HuH-7 (cell line): ENCODE results near the gene NUP188.

Experiments
- DNase-seq: peaks from one replicate; pipeline ENCODE4 v3.0.0; 2011; ENCODE audit warnings: low spot score

Gene NUP188

DNA sequence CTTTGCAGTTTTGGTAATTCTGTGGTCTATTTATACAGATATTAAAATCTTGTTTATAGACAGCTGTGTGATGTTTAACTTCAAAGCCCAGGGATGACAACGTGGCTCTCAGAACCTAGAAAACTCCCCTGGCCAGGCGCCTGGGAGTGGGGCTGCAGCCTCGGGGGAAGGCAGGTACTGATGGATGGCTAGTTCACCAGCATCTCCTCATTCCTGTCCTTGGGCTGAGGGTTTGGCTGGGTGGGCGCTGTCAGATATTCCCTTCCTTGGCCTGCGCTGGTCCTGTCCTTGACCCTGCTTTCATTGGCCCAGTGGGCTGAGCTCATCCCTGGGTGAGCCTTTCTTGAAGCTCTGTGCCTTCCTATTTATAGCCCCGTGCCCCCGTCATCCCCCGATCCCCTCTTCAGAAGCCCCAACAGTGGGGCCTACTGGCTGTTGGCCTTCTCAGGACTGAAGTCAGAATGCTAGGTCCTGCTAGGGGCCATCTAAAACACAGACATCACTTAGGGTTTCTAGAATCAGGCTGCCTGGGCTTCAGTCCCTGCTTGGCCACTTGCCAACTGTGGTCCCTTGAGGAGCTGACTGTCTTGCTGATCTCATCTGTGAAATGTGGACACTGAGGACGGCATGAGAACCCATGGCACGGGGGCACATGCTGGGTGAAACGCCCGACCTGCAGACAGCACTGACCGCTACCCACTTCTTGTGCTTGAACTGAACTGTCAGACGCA, 59.7 kb downstream of the NUP188 start:
- no peak for DNase-seq

GRCh38 chr9:129007766-129008468, 60.4 kb downstream of the NUP188 start:
- DNase-seq = no peak

GRCh38 chr9:129008469-129008965, 61.0 kb downstream of the NUP188 start:
- DNase-seq = no peak

DNA sequence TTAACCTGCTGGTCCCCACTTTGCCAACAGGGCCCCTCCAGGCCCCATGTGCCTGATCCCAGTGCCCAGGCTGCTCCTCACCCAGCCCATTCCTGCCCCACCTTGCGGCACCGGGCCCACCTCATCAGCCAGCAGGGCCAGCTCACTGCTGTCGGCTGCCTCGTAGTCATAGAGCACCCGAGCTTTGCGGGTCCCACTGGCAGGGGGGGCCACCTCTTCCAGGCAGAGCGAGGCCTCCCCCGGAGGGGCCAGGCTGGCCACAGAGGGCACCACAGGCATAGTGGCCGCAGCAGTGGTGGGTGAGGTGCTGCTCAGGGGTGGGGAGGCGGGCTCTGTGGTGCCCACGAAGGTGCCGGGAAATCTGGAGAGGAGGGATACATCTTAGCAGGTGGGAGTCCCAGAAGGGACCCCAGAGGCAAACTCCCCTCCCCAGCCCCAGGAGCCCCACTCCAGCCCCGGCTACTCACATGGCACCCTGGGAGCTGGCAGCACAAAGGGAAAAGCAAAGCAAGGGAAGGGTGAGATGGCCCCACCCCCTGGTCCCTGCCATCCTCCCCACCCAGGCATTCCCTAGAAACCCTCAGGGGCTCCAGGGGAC, 61.6 kb downstream of the NUP188 start:
- no peak for DNase-seq

DNA sequence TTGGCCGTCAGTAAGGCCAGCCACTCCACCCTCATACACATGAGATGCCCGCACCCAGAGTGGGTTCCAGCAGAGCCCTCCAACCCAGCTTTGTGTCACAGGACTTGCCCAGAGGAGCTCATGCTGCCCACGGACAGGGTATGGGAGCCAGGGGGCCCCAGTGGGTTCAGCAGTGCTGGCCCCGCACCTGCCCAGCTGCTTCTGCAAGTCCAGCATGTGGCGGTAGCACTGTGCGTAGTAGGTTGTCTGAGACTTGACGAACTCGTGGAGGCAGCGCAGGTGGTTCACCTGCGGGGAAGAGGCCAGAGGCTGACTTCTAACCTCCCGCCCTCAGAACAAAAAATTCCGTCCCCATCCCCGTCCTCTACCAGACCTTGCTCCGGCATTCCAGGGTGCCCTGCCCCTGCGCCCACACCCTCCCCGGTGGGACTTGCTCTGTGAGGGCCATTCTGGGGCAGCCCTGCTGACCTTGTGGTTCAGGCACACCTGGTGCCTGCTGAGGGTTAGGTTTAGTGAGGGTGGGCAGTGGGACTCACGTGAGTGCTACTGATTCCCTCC, 62.2 kb downstream of the NUP188 start:
- no peak for DNase-seq

GRCh38 chr9:129010267-129010975, 62.9 kb downstream of the NUP188 start:
- DNase-seq = no peak

DNA sequence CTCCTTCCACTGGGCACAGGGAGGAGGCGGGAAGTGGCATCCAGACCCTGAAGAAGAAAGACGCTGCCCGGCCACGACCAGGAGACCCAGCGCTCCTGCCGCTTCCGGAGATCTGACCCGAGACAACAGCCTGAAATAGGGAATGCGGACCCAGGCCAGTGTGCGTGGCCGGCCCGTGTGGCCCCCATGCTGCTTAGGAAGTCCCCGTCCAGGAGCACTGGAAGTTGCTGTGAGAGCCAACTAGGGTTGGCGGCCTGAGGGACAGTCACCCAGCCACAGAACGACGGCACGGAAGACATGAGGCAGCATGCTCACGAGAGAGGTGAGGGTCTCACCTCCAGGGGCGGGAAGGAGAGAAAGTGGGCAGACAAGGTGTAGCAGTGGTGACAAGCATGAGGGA, 63.7 kb downstream of the NUP188 start:
- no peak for DNase-seq

GRCh38 chr9:129011761-129012181, 64.3 kb downstream of the NUP188 start:
- DNase-seq = no peak

DNA sequence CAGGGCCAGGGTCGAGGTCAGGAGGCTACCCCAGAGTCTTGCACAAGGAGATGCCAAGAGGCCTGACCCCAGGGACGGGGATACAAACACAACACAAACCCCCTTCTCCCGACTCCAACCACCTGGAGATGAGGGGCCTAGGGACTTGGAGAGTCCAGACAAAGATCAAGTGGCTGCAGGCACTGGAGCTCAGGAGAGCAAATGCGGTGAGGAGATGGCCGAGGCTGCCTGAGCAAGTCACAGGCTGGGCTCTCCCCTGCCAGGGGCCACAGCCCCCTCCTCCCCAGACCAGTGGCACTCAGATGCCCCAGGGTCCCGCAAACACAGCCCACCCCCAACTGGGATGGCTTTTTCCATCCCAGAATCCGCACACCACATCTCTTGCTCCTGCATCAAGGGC, 64.8 kb downstream of the NUP188 start:
- no peak for DNase-seq

DNA sequence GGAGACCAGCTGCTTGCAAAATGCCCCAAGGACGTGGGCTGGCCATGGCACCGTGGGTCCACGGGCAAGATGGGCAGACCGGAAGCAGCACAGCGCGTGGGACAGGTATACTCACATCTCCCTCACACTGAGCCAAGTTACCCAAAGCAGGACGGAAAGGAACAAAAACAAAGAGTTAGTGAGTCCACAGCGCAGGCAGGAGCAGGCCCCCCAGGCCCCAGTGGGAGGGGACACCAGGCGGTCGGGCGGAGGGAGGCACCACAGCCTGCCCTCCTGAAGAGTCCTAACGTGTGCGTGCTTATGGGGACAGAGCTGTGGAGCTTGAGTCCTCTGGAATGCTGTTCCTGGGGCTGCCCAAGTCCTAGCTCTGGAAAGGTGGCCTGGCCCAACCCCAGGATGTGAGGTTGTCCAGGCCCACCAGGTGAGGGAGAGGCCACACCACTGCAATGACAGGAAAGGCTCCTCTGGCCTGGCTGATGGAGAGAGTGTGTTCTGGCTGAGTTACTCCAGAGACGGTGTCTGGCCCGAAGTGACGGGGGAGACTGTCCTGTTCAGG, 65.5 kb downstream of the NUP188 start:
- DNase-seq = no peak

GRCh38 chr9:129013674-129014073, 66.2 kb downstream of the NUP188 start:
- no peak for DNase-seq

DNA sequence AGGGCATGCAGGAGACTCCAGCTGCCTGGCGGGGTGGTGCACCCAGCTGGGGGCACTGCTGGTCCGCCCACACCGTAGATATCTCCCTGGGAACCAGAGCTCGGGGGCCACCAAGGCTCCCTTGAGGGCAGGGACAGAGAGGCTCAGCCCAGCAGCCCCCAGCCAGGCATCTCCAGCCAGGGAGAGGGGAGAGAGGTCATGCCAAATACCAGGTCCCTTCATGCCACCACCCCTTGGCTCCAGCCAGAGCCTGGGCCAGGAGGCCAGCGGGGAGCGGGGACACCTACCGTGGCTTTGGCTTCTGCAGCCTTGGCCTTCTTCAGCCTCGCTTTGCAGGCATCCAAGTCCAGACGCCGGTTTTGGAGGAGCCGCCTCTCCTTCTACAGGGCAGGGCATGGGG, 66.6 kb downstream of the NUP188 start:
- no peak for DNase-seq

- DNase-seq = no peak
Measured at GRCh38 chr9:129014608-129015007, 67.1 kb downstream of the NUP188 start.

GRCh38 chr9:129021091-129021490, 73.6 kb downstream of the NUP188 start:
- no peak for DNase-seq

DNA sequence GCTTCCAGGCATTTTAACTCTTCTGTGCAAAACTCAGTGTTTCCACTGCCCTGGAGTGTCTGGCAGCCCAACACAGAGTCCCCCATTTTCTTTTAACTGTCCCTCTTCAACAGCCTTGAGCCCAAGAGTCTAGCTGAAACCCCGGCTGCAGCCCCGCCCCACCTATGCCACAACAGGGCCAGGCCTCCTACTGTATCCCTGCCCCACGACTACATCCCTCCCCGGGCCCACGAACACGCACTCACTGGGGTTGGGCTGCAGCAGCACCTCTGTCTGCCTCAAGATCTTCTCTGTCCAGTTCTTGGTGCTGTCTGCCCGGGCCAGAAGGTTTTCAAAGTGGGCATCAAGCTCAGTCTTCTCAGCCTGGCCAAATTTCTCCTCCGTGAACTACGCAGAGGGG, 74.5 kb downstream of the NUP188 start:
- DNase-seq = no peak

DNA sequence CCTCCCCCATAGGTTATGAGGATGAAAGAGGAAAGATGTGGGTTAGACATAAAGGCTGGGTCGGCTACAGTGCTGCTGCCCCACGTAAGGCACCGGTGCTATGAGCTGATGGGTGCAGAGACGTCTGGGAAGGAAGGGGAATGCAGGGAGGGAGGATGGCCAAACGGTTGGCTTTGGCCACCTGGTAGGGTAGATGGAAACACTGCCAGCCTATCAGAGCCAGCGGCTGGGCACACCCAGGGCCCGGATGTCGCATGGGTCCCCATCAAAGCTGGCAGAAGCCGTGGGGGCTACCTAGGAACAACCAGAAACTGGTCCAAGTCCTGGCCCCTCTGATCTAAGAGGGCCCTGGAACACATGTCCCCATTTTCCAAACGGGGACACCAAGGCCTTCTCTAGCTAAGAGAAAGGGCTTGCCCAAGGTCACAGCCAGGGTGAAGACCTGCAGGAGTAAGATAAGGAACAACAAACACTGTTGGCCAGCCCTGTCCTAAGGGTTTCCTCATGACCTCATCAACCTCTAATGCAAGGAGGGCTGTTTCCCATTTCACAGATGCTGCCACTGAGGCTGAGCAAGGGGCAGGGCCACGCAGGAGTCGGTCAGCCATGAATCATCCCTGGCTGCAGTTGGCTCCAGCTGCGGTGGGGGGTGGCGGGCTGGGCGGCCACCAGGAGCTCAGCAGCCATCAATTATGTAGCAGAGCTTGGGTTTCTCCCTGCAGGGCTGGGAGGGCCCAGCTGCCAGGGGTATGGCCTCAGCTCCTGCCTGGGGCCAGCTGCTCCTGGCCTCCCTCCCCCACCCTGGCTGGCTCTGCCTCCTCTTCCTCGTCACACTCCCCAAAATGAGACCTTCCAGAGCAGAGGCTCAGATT, 75.8 kb downstream of the NUP188 start:
- no peak for DNase-seq

GRCh38 chr9:129023908-129024233, 76.4 kb downstream of the NUP188 start:
- no peak for DNase-seq

- no peak for DNase-seq
Measured at GRCh38 chr9:129026442-129027223, 79.1 kb downstream of the NUP188 start.

DNA sequence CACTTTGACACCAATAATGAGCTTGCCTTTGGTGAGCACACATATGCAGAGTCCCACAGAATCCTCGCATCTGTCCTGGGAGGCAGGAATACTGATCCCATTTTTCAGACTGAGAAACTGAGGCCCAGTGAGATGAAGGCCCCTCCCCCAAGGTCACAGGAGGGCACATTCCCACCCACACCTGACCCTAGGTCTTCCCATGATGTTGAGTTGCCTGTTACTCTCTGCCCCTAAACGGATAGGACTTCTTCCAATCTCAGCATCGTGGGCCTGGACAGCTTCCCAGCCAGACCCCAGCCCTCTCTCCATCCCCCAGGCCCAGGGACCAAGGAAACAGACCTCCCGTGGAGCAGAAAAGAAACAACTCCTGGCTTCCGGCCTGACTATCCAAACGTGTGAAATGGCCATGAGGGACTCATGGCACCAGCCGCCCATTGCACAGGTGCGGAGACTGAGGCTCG, 79.8 kb downstream of the NUP188 start:
- no peak for DNase-seq

DNA sequence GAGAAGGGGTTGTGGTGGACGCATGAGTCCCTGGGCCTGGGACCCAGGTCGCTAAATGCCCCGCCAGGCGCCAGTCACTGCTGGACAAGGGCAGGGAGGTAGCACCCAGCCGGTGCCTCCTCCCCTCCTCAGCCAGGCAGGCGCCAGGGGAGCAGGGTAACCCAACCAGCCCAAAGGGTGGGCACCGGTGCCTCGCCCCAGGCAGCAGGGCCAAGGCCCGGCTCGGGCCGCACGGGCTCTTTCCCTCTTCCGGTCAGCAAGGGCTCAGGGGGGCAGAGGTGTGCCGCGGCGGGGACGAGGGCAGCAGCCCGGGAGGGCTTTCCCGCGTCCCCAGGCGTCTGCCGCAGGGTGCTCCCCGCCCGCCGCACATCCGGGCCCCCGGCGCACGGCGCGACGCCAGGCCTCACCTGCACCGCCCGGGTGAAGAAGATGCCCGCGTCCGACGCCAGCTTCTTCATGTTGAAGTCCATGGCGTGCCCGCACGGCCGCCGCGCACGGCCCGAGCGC, 80.2 kb downstream of the NUP188 start:
- peak; percentile 40 for DNase-seq
